ENCODE measurements around the gene SND1. TPM values are rescaled to one million over a fixed set of nuclear protein-coding genes. Genes with fewer than 3 reads are reported as not detected.

The SND1 gene
- total and polyA plus RNA-seq, 2 donors (not counting 1 experiment from before 2014, with no cell fraction given): 44.4 to 165 TPM

DNA sequence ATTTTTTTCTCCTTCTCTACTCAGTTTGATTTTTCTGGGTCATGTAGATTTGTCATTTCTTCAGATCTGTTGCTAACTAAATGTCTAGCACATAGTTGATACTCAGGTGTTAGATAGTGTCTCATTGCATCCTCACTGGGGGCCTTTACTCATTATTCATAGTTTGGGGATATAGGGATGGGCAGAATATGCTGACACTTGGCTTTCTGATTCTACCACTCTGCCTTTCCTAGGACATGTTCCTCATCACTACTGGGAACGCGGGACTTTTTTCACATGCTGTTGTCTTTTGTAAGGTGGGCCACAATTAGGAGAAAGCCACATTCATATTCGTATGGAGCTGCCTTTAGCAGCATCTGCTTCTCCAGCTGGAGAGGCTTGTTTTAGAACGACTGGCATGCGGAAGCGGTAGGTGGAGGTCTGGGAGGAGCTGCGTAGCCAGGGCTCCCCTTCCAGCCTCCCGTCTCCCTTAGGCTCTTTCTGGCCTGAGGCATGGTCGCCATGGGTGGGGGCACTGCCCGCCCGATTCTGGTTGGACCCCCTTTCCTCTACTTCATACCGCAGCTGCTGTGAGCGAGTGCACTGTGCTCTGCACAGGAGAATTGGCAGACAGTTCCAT lies 78.8 kb downstream of the SND1 start:
- CTCF ChIA-PET: no interaction called here
- Mint-ChIP-seq H3K27ac (no peak overlapping the region), H3K27me3 (no peaks in the 10 kb centered on the region), H3K4me1 (peaks cover 2% of the 10 kb centered on the region), H3K9me3 (ENCODE audit: insufficient read depth) (no peaks in the 10 kb centered on the region), H3K4me3 (no peak overlapping the region)
- Histone ChIP-seq H3K4me3 (ENCODE audit: control extremely low read depth in 1 of 5, extremely low read depth in 1 of 5, insufficient read depth in 1 of 5, low read depth in 2 of 5, low read length in 4 of 5) (no peak overlapping the region), H3K9me3 (ENCODE audit: control extremely low read depth in 1 of 3, control insufficient read depth in 2 of 3, insufficient read depth in 1 of 3, low read length in 2 of 3) (no peaks in the 10 kb centered on the region), H3K36me3 (replicated peaks in 1 of 2; ENCODE audit: control extremely low read depth in 1 of 2, control insufficient read depth in 1 of 2, extremely low read depth in 1 of 2, insufficient read depth in 2 of 2, low read length in 1 of 2) (peaks cover 0 to 35% of the 10 kb centered on the region in 2 experiments), H2AFZ (ENCODE audit: insufficient read depth, low read depth, low read length, poor library complexity, severe bottlenecking) (no peak overlapping the region), H3K9ac (ENCODE audit: low read length) (no peak overlapping the region), H3K79me2 (ENCODE audit: control insufficient read depth, insufficient read depth, low read length) (peaks cover 29% of the 10 kb centered on the region), H4K20me1 (ENCODE audit: control insufficient read depth, insufficient read depth, low read length, poor library complexity, severe bottlenecking) (no peaks in the 10 kb centered on the region), H3K4me2 (replicated peaks; ENCODE audit: low read depth, low read length, poor library complexity, severe bottlenecking) (no peak overlapping the region), H3K27ac (ENCODE audit: low read length in 2 of 2) (no peak overlapping the region), H3K27me3 (replicated peaks in 1 of 4; ENCODE audit: control extremely low read depth in 1 of 4, control insufficient read depth in 3 of 4, insufficient read depth in 4 of 4, low read length in 3 of 4) (no peaks in the 10 kb centered on the region), H3K4me1 (ENCODE audit: control insufficient read depth in 2 of 2, insufficient read depth in 2 of 2, low read length in 2 of 2) (no peaks in the 10 kb centered on the region)
- TF ChIP-seq EZH2 (IDR thresholded peaks at IDR 0.05; ENCODE audit: borderline replicate concordance, insufficient read depth, low read depth, low read length, poor library complexity, severe bottlenecking): no peak
- TF ChIP-seq, protein P1, sequence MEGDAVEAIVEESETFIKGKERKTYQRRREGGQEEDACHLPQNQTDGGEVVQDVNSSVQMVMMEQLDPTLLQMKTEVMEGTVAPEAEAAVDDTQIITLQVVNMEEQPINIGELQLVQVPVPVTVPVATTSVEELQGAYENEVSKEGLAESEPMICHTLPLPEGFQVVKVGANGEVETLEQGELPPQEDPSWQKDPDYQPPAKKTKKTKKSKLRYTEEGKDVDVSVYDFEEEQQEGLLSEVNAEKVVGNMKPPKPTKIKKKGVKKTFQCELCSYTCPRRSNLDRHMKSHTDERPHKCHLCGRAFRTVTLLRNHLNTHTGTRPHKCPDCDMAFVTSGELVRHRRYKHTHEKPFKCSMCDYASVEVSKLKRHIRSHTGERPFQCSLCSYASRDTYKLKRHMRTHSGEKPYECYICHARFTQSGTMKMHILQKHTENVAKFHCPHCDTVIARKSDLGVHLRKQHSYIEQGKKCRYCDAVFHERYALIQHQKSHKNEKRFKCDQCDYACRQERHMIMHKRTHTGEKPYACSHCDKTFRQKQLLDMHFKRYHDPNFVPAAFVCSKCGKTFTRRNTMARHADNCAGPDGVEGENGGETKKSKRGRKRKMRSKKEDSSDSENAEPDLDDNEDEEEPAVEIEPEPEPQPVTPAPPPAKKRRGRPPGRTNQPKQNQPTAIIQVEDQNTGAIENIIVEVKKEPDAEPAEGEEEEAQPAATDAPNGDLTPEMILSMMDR (IDR thresholded peaks at IDR 0.05): no peak
- 97% methylated on average over 8 of the region's 13 CpGs for WGBS (ENCODE audit: insufficient coverage)
- ATAC-seq (ENCODE audit: low read depth) (no peak), DNase-seq (no peak)
- intact Hi-C loops (cut with micrococcal nuclease): no loop called here
- POLR2A ChIA-PET: no interaction called here

DNA sequence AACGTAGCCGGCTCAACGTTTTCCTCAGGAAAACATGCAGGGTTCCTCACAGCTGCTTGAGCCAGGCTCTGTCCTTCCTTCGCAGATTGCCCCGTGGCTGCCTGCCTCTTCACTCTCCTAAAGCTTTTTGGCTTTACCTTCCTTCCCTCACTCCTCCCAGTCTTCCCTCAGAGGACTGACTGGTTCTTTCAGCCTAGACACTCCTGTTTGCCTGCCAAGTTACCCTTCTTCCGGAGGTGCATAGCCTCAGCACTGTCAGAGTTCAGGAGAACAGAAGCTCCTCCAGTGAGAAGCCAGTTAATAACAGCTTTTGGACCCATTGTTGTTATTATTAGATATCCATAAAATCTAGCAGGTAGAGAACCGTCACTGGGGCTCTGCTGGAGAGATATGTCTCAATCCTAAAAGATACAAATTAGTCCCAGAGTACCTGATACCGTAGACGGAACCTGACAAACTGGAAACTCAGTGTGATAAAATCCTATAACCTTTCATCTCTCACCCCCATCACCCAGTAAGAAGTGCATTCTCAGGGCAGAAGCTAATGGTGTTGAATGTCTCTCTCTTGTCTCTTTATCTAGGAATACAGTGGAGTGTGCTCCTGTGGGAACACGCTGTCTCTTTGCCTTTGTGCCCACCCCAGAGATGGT lies 79.6 kb downstream of the SND1 start:
- H3K4me2 ChIP-seq (replicated peaks; ENCODE audit: low read depth, low read length, poor library complexity, severe bottlenecking): no peak overlapping the region
- H3K4me3 ChIP-seq (ENCODE audit: control extremely low read depth in 1 of 5, extremely low read depth in 1 of 5, insufficient read depth in 1 of 5, low read depth in 2 of 5, low read length in 4 of 5): no peak overlapping the region
- peaks cover 32% of the 10 kb centered on the region for H3K79me2 ChIP-seq (ENCODE audit: control insufficient read depth, insufficient read depth, low read length)
- no peak overlapping the region for H3K27ac ChIP-seq (ENCODE audit: low read length in 2 of 2)
- CTCF ChIA-PET: no interaction called here
- DNase-seq: no peak
- H3K4me1 Mint-ChIP-seq: peaks cover 2% of the 10 kb centered on the region
- H2AFZ ChIP-seq (ENCODE audit: insufficient read depth, low read depth, low read length, poor library complexity, severe bottlenecking): no peak overlapping the region
- no peaks in the 10 kb centered on the region for H4K20me1 ChIP-seq (ENCODE audit: control insufficient read depth, insufficient read depth, low read length, poor library complexity, severe bottlenecking)
- no peaks in the 10 kb centered on the region for H3K4me1 ChIP-seq (ENCODE audit: control insufficient read depth in 2 of 2, insufficient read depth in 2 of 2, low read length in 2 of 2)
- POLR2A ChIA-PET: no interaction called here
- ATAC-seq (ENCODE audit: low read depth): no peak
- H3K27me3 ChIP-seq (replicated peaks in 1 of 4; ENCODE audit: control extremely low read depth in 1 of 4, control insufficient read depth in 3 of 4, insufficient read depth in 4 of 4, low read length in 3 of 4): no peaks in the 10 kb centered on the region
- TF ChIP-seq EZH2 (IDR thresholded peaks at IDR 0.05; ENCODE audit: borderline replicate concordance, insufficient read depth, low read depth, low read length, poor library complexity, severe bottlenecking): no peak
- TF ChIP-seq, protein P1 (IDR thresholded peaks at IDR 0.05): no peak
- H3K36me3 ChIP-seq (replicated peaks in 1 of 2; ENCODE audit: control extremely low read depth in 1 of 2, control insufficient read depth in 1 of 2, extremely low read depth in 1 of 2, insufficient read depth in 2 of 2, low read length in 1 of 2): peaks cover 0 to 37% of the 10 kb centered on the region in 2 experiments
- no peak overlapping the region for H3K27ac Mint-ChIP-seq
- WGBS (ENCODE audit: insufficient coverage): 97% methylated on average over 6 of the region's 10 CpGs
- H3K27me3 Mint-ChIP-seq: no peaks in the 10 kb centered on the region
- no peaks in the 10 kb centered on the region for H3K9me3 Mint-ChIP-seq (ENCODE audit: insufficient read depth)
- H3K9ac ChIP-seq (ENCODE audit: low read length): no peak overlapping the region
- H3K4me3 Mint-ChIP-seq: no peak overlapping the region
- H3K9me3 ChIP-seq (ENCODE audit: control extremely low read depth in 1 of 3, control insufficient read depth in 2 of 3, insufficient read depth in 1 of 3, low read length in 2 of 3): no peaks in the 10 kb centered on the region
- intact Hi-C loops (cut with micrococcal nuclease): no loop called here

All from B cell (primary cell).